Stimulated activated CD4-positive, alpha-beta T cell treated with anti-CD3 and anti-CD28 coated beads, Interleukin-4, amount 100 ng/mL, for 4 hours (primary cell): Measurements from ENCODE around the gene FFAR2.
"Not testable (repeated sequence)": the region's sequence is repeated elsewhere in the genome, so short reads cannot be mapped to it uniquely, and the experiment has no call there.

ENCODE experiments used
- DNase-seq, 2 experiments: peaks; one replicate each; pipeline ENCODE4 v3.0.0-alpha.2; 2020

FFAR2 gene

DNA sequence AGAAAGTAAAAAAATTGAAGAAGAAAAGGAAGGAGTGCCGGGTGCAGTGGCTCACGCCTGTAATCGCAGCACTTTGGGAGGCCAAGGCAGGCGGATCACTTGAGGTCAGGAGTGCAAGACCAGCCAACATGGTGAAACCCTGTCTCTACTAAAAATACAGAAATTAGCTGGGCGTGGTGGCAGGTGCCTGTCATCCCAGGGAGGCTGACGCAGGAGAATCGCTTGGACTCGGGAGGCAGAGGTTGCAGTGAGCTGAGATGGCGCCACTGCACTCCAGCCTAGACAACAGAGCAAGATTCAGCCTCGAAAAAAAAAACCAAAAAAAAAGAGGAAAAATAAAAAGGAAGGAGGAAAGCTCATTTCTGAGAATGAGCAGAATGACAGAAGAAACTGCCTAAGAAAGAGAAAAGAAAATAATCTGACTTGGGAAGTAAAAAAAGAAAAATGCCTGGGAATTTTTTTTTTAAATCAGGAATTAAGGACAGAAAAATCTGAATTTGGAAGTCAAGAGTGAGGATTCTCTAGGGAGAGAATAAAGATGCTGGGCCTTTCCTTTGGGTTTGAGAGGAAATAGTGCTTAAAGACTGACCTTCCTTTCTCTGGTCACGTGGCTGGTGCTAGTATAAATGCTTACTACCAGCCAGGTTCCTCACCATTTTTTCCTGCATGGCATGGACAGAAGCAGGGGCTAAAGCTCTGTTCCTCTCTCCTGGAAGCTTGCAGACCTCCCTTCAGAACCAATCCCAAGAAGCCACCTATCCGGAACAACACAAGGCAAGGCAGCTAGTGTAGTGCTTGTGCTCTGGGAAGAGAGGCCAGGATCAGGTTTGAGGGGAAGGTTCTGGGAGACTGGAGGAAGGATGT lies at the start of gene FFAR2:
Gene FFAR2 (plus strand): TSS at position 652 of the 864 bp plus-strand sequence. CDS start 1,458 bp downstream, outside the sequence.
- no peak for DNase-seq

DNA sequence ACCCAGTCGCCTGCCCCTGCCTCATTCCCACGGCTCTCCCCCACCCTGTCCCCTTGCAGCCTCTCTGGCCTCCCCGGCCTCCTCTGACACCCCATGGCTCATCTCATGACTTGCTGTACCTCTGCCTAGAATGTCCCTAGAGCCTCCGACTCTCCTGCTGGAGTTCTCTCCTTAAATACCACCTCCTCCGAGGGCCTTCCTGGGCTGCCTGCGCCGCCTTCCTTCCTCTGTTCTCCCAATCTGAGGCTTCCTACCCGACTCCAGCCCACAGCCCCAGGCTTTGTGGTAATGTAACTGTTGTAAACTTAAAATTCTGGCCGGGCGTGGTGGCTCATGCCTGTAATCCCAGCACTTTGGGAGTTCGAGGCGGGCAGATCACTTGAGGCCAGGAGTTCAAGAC lies 49.5 kb upstream of the FFAR2 start:
- DNase-seq: no peak

DNA sequence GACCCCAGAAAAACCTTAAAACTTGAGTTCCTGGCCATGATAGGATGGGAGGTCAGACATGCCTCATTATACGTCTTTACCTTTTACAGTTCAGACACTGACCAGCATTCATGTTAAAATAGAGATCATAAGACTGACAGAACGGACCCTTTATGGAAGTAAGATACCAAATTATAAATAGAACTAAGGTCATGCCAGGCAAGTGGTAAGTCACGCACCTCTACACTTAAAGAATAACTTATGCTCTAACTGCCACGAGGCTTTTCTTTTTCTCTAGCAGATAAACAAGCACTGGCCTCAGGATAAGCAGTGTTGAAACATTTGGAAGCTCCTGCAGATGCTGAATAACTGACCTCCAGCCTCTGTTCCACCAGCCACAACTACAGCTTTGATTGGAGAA lies 48.8 kb upstream of the FFAR2 start:
- DNase-seq: no peak

DNA sequence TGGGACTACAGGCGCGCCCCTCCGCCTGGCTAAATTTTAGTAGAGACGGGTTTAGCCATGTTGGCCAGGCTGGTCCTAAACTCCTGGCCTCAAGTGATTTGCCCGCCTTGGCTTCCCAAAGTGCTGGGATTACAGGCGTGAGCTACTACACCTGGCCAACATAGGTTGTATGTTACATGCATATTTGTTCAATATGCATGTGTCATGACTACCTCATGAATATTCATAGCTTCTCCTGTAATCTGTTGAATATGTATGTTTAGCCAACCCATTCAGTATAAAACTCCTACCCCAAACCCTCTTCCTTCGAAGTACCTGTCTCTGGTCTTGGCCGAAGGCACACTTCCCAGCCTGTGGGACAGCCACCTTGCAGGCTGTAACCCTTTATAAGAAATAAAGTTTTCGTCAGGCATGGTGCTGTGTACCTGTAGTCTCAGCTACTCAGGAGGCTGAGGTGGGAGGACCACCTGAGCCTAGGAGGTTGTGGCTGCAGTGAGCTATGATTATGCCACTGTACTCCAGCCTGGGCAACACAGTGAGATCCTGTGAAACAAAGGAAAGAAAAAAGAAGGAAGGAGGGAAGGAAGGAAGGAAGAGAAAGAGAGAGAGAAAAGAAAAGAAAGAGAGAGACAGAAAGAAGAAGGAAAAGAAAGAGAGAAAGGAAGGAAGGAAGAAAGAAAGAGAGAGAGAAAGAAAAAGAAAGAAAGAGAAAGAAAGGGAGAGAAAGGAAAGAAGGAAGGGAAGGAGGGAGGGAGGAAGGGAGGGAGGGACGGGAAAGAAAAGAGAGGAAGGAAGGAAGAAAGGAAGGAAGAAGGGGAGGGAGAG lies 47.9 kb upstream of the FFAR2 start:
- DNase-seq: no peak

DNA sequence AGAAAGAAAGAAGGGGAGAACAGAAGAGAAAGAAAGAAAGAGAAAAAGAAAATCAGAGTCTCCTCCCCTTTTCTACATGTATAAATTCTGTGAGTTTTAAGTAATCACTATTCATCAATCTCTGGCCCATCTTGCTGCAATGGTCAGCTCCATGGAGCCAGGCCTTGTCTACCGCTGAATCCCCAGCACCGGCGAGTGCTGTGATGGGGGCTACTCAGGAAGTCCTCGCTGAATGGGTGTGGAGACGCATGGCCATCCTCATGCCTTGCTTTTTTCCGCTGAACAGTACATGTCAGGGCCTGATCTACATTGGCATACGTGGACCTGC lies 47.3 kb upstream of the FFAR2 start:
- DNase-seq: no peak

DNA sequence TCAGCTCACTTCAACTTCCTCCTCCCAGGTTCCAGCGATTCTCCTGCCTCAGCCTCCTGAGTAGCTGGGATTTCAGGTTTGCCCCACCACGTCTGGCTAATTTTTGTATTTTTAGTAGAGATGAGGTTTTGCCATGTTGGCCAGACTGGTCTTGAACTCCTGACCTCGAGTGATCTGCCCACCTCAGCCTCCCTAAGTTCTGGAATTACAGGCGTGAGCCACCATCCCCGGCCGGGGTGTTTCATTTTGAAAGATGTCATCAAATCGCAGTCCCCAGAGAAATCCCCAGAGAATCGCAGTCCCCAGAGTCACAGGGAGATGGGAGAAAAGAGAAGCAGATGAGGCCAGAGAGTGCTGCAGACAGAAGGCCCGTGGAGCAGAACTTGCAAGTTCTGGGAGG lies 46.6 kb upstream of the FFAR2 start:
- not testable (repeated sequence) for DNase-seq

DNA sequence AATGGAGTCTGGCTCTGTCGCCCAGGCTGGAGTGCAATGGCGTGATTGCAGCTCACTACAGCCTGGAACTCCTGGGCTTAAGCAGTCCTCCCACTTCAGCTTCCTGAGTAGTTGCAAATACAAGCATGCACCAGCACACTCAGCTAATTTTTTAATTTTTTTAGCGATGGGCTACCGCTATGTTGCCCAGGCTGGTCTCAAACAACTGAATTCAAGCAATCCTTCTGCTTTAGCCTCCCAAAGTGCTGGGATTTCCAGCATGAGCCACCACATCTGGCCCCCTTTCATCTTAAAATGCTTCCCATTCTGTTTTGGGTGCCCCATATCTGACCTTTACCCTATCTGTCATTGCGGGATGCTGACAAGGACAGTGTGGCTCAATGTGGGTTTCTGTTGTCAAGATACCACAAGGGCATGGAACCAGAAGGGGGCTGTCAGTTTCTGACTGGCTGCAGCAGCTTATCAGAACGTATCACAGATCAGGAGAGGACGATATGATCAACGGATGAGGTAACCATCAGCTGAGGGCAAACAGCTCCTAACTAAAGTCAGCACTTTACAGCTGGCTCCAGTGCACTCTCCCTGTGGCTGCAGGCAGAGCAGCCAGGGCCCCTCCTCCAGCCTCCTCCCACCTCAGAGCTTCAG lies 44.8 kb upstream of the FFAR2 start:
- no peak for DNase-seq

DNA sequence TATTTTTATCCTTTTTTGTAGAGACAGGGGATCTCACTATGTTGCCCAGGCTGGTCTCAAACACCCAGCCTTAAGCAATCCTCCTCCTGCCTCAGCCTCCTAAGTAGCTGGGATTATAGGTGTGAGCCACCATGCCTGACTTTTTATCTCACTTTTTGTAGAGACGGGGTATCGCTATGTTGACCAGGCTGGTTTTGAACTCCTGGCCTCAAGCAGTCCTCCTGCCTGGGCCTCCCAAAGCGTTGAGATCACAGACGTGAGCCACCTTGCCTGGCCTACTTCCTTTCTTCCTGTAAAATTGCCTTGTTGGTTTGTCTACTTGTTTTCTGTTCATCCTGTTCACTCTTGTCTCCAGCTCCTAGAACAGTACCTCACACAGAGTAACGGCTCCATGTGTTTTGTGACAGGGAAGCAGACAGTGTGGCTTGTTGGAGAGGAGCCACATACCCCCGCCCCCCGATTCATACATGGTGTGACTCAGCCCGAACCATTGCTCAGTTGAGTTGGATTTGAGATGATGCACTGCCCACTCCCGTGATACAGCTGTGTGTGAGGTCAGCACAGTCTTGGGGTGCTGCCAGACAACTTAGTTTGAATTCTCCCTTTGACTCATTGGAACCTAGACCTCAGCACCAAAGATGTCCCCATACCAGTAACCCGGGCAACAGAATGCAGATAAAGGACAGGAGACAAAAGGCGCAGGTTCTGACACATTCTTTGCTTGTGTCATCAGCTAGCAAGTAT lies 43.0 kb upstream of the FFAR2 start:
- no peak for DNase-seq

DNA sequence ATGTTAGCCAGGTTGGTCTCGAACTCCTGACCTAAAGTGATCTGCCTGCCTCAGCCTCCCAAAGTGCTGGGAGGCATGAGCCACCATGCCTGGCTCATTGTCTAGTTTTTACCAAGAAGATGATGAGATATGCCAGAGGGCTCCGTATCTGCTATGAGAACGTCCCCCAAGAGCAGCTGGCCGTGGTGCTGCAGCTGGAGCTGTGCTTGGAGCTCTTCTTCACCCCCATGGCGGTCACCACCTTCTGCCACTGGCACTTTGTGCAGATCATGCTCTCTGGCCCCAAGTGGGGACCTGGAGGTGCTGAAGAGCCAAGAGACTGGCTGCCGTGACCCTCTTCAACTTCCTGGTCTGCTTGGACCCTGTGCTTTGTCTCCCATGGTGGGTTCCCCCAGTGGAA lies 40.4 kb upstream of the FFAR2 start:
- DNase-seq: no peak

DNA sequence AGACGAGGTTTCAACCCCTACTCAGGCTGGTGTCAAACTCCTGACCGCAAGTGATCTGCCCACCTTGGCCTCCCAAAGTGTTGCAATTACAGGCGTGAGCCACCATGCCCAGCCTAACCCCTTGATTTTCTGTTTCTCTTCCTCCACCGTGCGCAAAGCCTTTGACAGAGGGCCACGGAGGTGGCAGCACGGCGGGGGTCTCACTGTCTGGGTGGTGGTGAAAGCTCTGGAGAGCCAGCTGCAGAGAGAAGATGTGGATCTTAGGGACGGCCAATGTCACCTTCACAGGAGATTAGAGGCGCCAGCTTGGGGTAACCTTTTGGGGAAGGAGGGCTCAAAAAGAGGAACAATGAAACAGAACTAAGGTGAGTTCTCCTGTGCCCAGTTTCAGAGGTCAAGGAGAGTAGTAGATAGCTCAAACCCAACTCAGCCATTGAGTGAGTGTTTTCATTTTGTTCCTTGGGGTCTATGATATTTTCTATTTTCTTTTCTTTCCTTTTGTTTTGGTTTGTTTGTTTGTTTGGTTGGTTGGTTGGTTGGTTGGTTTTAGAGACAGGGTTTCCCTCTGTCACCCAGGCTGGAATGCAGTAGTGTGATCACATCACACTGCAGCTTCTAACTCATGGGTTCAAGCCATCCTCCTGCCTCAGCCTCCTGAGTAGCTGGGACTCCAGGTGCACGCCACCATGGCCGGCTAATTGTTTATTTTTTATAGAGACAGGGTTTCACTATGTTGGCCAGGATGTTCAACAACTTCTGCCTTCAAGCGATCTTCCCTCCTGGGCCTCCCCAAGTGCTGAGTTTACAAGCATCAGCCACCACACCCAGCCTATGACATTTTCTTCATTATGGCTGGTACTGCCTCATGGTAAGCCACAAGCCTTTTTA lies 39.5 kb upstream of the FFAR2 start:
- DNase-seq: no peak

DNA sequence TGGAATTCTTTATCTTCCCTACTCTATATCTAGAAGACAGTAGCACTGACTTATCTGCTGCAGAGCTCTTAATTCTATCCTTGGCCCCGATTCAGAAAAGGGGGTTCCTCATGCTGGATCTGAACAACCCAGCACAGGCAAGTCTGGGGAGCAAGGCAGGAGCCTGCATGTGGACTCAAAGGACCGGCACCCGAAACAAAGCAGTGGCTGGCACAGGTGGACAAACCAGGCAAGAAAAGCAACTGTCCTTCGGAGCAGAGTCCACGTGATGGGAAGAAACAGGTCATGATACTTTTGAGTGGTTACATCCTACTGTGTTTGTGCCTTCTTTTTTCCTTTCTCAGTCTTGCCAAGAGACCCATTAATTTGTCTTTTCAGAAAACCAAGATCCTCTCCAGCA lies 38.9 kb upstream of the FFAR2 start:
- DNase-seq: no peak

DNA sequence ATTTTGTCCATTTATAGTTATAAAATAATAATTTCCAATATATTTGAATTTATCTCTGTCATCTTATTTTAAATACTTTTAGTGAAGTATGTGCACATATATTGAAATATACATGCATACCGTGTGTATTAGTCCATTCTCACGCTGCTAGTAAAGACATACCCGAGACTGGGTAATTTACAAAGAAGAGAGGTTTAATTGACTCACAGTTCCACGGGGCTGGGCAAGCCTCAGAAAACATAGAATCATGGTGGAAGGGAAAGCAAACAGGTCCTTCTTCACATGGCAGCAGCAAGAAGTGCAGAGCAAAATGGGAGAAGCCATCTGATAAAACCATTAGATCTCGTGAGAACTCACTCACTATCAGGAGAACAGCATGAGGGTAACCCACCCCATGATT lies 37.6 kb upstream of the FFAR2 start:
- DNase-seq: no peak

DNA sequence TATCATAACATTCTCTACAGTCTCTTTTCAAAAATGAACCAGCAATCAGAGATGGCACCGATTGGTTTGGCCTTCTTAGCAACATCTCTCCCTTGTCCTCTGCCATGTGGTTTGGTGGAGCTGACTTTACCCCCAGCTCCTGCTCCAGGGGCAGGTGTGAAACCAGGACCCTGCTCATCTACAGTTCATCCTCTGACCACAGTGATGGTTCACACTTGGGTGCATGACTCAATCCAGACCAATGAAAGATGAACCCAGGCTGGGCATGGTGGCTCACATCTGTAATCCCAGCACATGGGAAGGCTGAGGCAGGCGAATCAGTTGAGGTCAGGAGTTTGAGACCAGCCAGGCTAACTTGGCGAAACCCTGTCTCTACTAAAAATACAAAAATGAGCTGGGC lies 33.6 kb upstream of the FFAR2 start:
- DNase-seq: no peak

DNA sequence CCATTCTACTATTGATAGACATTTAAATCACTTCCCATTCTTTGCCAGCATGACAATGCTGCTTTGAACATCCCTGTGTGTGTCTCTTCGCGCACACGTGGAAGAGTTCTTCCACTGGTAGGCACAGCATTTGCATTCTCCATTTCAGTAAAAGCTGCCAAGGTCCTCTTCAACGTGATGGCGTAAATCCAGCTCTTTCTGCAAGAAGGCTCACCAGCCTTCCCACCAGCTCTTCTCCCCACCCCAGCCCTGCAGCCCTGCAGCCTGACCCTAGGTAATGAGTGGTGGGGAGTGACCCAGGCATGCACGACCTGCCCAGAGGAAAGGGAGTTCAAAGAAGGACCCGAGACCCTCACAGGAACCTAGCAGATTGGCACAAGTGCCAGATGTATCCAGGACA lies 31.7 kb upstream of the FFAR2 start:
- DNase-seq: no peak

DNA sequence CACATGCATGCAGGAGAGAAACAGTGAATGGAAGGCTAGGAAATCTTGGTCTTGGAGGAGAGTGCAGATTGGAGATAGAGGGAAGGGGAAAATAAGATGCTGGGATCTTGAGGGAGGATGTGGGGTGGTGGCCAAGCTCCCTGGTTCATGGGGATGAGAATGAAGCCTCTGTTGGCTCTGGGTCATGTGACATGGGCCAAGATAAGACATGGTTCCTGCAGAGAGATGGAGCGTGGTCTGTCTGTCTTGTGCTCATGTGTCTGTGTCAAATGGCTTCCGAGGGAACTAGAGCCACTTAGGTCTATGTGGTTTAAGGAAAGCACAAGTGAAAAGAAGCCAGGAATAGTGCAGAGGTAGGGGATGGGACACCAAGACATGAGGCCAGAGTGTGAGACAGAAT lies 30.8 kb upstream of the FFAR2 start:
- DNase-seq: no peak

DNA sequence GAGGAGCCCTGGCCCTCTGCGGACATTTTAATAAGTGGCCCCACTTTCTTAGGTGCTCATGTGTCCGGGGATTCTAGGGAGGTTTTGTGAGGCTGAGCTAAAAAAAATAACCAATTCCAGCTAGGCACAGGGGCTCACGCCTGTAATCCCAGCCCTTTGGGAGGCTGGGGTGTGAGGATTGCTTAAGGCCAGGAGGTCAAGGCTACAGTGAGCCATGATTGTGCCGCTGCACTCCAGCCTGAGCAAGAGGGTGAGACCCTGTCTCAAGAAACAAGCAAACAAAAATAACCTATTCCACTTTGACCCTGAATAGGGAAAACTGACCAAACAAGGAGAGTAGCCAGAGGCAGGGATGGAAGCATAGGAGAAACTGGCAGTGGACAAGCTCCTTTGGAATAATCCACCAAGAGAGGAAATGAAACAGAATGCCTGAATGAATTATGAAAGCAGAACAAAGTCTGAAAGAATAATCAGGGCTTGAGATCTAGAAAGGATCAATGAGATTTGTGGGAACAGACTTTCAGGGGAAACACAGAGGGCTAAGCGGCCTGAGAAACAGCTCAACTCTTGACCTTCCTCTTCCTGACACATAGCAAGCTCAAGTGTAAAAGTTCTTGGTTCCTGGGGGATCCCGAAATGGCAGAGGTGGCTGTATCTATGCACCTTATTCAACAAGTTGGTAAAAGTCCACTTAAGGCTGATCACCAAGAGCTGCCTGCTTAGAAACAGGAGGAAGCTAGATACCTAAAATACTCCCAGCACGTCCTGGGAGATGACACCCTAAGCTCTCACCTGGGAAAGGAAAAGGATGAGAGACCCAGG lies 30.1 kb upstream of the FFAR2 start:
- no peak for DNase-seq

DNA sequence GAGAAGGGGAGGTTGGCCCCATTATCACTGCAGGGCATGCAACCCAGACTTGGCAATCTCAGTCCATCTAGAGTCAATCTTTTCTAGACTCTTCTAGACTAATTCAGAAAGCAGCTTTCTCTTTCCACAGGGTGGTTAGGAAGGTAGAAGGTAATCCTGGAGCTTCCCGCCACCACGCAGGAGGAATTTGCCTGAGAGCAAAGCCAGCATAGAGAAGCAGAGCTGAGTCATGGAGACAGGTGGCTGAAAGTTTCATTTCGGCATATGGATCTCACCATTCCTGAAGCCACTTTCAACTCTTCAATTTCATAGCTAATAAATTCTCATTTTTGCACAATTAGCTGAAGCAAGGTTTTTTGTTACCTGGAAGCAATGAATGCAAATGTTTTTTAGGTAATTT lies 29.0 kb upstream of the FFAR2 start:
- DNase-seq: no peak

DNA sequence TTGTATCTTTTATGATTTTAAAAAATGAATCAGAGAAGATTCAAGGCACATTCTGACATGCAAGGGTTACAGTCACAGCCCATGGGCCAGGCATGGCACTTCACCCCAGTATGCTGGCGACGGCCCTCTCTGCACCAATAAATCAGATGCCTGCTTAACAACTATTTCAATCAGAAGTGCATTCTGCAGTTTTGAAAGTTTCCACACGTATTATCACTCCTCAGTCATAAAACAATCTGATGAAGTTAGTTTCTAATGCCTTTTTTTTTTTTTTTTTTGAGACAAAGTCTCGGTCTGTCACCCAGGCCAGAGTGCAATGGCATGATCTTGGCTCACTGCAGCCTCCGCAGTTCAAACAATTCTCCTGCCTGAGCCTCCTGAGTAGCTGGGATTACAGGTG lies 28.3 kb upstream of the FFAR2 start:
- DNase-seq: no peak

DNA sequence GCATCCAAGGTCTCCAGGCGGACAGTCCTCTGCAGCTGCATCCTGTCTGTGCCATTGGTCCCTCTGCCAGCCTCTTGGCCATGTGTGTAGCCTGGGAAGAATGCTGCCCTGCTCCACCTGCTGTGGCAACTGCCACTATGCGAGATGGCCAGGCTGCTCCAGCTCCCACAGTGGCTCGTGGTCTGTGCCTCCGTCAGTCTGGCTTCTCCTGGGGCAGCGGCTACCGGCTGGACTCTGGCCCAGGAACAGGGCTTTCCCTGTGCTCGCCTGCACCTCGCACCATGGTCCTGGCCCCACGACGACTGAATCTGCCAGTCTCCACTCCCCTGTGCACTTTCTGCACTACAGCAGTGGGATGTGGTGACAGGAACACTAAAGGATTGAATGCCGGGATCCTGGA lies 26.7 kb upstream of the FFAR2 start:
- no peak for DNase-seq

DNA sequence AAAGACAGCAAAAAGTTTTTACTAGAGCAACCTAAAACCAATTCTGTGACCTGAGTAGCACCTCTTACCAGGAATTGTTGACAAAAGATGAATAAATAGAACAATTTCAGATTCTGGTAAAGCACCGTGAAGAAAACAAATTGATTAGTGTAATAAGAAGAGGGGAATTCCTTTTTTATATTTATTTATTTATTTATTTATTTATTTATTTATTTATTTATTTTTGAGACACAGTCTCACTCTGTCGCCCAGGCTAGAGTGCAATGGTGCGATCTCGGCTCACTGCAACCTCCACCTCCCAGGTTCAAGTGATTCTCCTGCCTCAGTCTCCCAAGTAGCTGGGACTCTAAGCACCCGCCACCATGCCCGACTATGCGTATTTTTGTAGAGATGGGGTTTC lies 24.7 kb upstream of the FFAR2 start:
- DNase-seq: not testable (repeated sequence)

DNA sequence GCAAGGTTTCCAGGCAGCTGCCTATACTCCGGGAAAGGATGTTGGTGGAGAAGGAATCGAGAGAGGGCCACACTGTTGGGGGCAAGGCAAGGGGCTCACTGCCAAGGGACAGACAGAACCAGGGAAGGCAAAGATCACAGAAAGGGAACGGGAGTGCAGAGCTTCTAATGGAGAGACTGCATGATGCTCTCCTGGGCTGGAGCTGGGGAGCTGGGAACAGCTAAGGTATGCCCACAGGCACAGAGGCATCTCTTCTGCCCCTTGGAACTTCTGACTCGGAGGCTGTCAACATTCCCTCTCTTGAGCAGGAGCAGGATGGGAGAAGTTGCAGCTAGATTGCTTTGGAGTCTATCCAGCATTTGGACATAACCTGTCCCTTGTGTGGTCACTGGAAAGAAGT lies 22.4 kb upstream of the FFAR2 start:
- DNase-seq: no peak
